Naive thymus-derived CD8-positive, alpha-beta T cell (primary cell): ENCODE data around the gene CNIH3. TPM values are rescaled to one million over a fixed set of nuclear protein-coding genes. Genes with fewer than 3 reads are reported as not detected.
A peak's percentile ranks its signal among the peaks of the same experiment; 100 is the strongest.
"Not testable (repeated sequence)": the region's sequence is repeated elsewhere in the genome, so short reads cannot be mapped to it uniquely, and the experiment has no call there.

Source experiments
- ATAC-seq, 2 donors: fragments of 150-1000 bp; cut with Tn5 transposase in 1 of 2; sonication (Bioruptor Pico), chemical (Tn5 transposase) in 1 of 2; 1 replicate in 1 of 2; 2 replicates in 1 of 2; pipeline ENCODE4 v1.10.0; 2021; ENCODE audit warnings: mild to moderate bottlenecking in 2 of 2, moderate library complexity in 2 of 2
- POLR2A ChIA-PET: fragments of 350-600 bp; sonication (Branson Sonifier 250); formaldehyde crosslinking; loops from one replicate; lab custom pipeline; 2021; ENCODE audit warnings: antibody characterized with exemption; lab: Charles Lee
- DNase-seq, 10 donors: peaks; one replicate each; pipeline versions ENCODE4 v3.0.0 to v3.0.0-alpha.2; 2020 to 2022
- H3K27ac Mint-ChIP-seq, 10 donors: one replicate each; pipeline ENCODE4 v1.8.0; 2020 to 2022; ENCODE audit warnings: mild to moderate bottlenecking in 10 of 10, mixed read lengths in 10 of 10, moderate library complexity in 4 of 10, inconsistent platforms in 1 of 10
- H3K27me3 Mint-ChIP-seq, 5 donors: one replicate each; pipeline ENCODE4 v1.8.0; 2021 to 2022; ENCODE audit warnings: mixed read lengths in 5 of 5
- H3K36me3 Mint-ChIP-seq, 3 donors: one replicate each; pipeline ENCODE4 v1.8.0; 2020 to 2022; ENCODE audit warnings: mixed read lengths in 3 of 3, mild to moderate bottlenecking in 2 of 3, inconsistent platforms in 1 of 3
- H3K4me1 Mint-ChIP-seq, 4 donors: one replicate each; pipeline ENCODE4 v1.8.0; 2021 to 2022; ENCODE audit warnings: mixed read lengths in 4 of 4
- H3K4me3 Mint-ChIP-seq, 10 donors: one replicate each; pipeline ENCODE4 v1.8.0; 2020 to 2022; ENCODE audit warnings: mild to moderate bottlenecking in 10 of 10, mixed read lengths in 10 of 10, moderate library complexity in 6 of 10, inconsistent platforms in 1 of 10
- H3K9me3 Mint-ChIP-seq, 9 donors: one replicate each; pipeline ENCODE4 v1.8.0; 2020 to 2022; ENCODE audit warnings: mixed read lengths in 9 of 9, mild to moderate bottlenecking in 3 of 9, inconsistent platforms in 1 of 9, moderate library complexity in 1 of 9
- polyA plus RNA-seq, 3 donors: library from polyadenylated mRNA; unstranded; fragments of 300-500 nt; fragmentation: Illumina TruSeq; gene quantifications; one replicate each; pipeline ENCODE4 v1.2.3, GENCODE V29; 2021
- total RNA-seq, 8 experiments: library from RNA in 2 of 8; stranded (reverse) in 2 of 8; gene quantifications; one replicate each; pipeline ENCODE4 v1.2.3 and lab custom pipeline; 2021 to 2026

The CNIH3 gene
- total and polyA plus RNA-seq, 5 experiments from 2014 or later: 0.98 to 3.6 (median 1.5) TPM

DNA sequence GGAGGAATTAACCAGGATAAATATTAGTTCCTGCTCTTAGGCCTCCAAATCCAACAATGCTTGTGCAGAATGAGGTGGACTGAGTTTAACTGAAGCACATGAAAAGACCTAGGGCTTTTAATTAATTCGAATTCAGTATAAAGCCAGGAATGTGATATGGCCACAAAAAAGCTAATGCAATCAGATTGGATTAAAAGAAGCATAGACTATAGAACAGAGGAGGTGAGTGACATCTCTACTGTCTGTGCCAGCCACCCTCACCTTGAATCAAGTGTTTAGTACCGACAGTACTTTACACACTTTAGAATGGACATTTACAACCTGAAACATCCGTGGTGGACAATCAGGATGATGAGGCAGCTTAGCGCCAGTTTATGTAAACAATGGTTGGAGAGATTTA lies 62.1 kb downstream of the CNIH3 start:
- H3K4me1 Mint-ChIP-seq: peaks cover 0 to 3% (median 0%) of the 10 kb centered on the region in 4 donors
- H3K36me3 Mint-ChIP-seq: no peaks in the 10 kb centered on the region
- ATAC-seq (no peak), DNase-seq (no peak)
- no peaks in the 10 kb centered on the region for H3K9me3 Mint-ChIP-seq
- peaks cover 0 to 2% (median 0%) of the 10 kb centered on the region in 5 donors for H3K27me3 Mint-ChIP-seq
- H3K27ac Mint-ChIP-seq: no peak overlapping the region
- POLR2A ChIA-PET: no interaction called here
- no peak overlapping the region for H3K4me3 Mint-ChIP-seq

DNA sequence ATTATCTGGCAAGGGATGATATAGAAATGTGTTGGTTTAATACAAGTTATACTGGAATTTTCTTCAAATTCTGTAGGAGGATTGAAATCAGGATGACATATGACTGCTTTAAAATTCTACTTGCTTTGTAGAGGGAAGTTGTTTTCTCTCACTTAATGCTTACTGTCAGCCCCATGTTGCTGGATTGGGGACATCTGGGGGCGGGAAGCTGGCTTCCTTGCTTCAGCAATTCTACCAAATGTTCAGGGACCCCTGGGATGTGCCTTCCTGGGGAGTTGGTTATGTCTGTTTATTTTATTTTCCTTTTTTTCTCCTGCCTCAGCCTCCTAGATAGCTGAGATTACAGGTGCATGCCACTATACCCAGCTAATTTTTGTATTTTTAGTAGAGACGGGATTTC lies 63.5 kb downstream of the CNIH3 start:
- Mint-ChIP-seq H3K36me3 (no peaks in the 10 kb centered on the region), H3K4me3 (no peak overlapping the region), H3K9me3 (no peaks in the 10 kb centered on the region), H3K4me1 (no peaks in the 10 kb centered on the region), H3K27me3 (peaks cover 0 to 2% (median 0%) of the 10 kb centered on the region in 5 donors), H3K27ac (no peak overlapping the region)
- DNase-seq (no peak), ATAC-seq (no peak)
- POLR2A ChIA-PET: no interaction called here

- no peak overlapping the region for H3K4me3 Mint-ChIP-seq
- no peaks in the 10 kb centered on the region for H3K9me3 Mint-ChIP-seq
- H3K27me3 Mint-ChIP-seq: peaks cover 0 to 2% (median 0%) of the 10 kb centered on the region in 5 donors
- ATAC-seq (no peak), DNase-seq (no peak)
- H3K4me1 Mint-ChIP-seq: no peaks in the 10 kb centered on the region
- H3K27ac Mint-ChIP-seq: no peak overlapping the region
- peaks cover 0 to 2% (median 0%) of the 10 kb centered on the region in 3 donors for H3K36me3 Mint-ChIP-seq
- POLR2A ChIA-PET: no interaction called here
These were observed 65.7 kb downstream of the CNIH3 start for GRCh38 chr1:224681816-224682215.

DNA sequence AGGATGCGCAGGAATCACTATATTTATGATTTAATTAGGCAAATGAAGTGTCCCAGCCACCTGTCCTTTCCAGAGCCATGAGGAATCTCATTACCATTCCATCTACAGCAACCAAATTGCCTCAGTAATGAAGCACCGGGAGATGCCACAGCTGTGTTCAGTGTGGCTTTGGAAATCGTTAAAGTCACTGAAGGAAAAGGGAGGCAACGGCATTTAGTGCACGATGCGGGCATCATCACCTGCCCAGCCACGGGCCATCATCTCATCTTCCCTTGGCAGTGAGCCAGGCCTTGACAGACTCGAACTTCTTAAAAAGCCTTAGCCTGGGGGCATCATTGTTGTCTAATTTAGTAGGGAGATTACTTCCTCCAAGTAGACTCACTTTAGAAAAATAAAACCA lies 67.8 kb downstream of the CNIH3 start:
- H3K27ac Mint-ChIP-seq: no peak overlapping the region
- H3K36me3 Mint-ChIP-seq: peaks cover 0 to 2% (median 0%) of the 10 kb centered on the region in 3 donors
- peaks cover 0 to 2% (median 0%) of the 10 kb centered on the region in 5 donors for H3K27me3 Mint-ChIP-seq
- no peak for DNase-seq
- H3K4me1 Mint-ChIP-seq: no peaks in the 10 kb centered on the region
- no peak for ATAC-seq
- POLR2A ChIA-PET: no interaction called here
- H3K4me3 Mint-ChIP-seq: no peak overlapping the region
- H3K9me3 Mint-ChIP-seq: no peaks in the 10 kb centered on the region

GRCh38 chr1:224684979-224685425 lies 68.9 kb downstream of the CNIH3 start:
- H3K4me1 Mint-ChIP-seq: no peaks in the 10 kb centered on the region
- H3K27ac Mint-ChIP-seq: no peak overlapping the region
- no peak for ATAC-seq
- no peak overlapping the region for H3K4me3 Mint-ChIP-seq
- no peak for DNase-seq
- no peaks in the 10 kb centered on the region for H3K9me3 Mint-ChIP-seq
- peaks cover 0 to 2% (median 0%) of the 10 kb centered on the region in 5 donors for H3K27me3 Mint-ChIP-seq
- POLR2A ChIA-PET: no interaction called here
- H3K36me3 Mint-ChIP-seq: peaks cover 0 to 2% (median 0%) of the 10 kb centered on the region in 3 donors

- H3K27ac Mint-ChIP-seq, H3K27me3 Mint-ChIP-seq, H3K36me3 Mint-ChIP-seq, ATAC-seq, DNase-seq, H3K9me3 Mint-ChIP-seq, H3K4me3 Mint-ChIP-seq, POLR2A ChIA-PET, H3K4me1 Mint-ChIP-seq: not testable (repeated sequence)
These were observed 70.0 kb downstream of the CNIH3 start for GRCh38 chr1:224686140-224686539.

- Mint-ChIP-seq H3K27ac (peak overlapping the region in 1 of 10 donors; percentile 78), H3K4me3 (no peak overlapping the region), H3K4me1 (no peaks in the 10 kb centered on the region), H3K27me3 (peaks cover 0 to 2% (median 0%) of the 10 kb centered on the region in 5 donors), H3K9me3 (no peaks in the 10 kb centered on the region), H3K36me3 (peaks cover 0 to 2% (median 0%) of the 10 kb centered on the region in 3 donors)
- DNase-seq: no peak
- no peak for ATAC-seq
- POLR2A ChIA-PET: no interaction called here
These were observed 71.3 kb downstream of the CNIH3 start for GRCh38 chr1:224687465-224687864.

GRCh38 chr1:224689374-224689773 lies 73.3 kb downstream of the CNIH3 start:
- H3K4me1 Mint-ChIP-seq: no peaks in the 10 kb centered on the region
- H3K9me3 Mint-ChIP-seq: no peaks in the 10 kb centered on the region
- ATAC-seq: no peak
- H3K27me3 Mint-ChIP-seq: peaks cover 0 to 6% (median 0%) of the 10 kb centered on the region in 5 donors
- POLR2A ChIA-PET: no interaction called here
- H3K27ac Mint-ChIP-seq: no peak overlapping the region
- no peak for DNase-seq
- no peak overlapping the region for H3K4me3 Mint-ChIP-seq
- peaks cover 0 to 2% (median 0%) of the 10 kb centered on the region in 3 donors for H3K36me3 Mint-ChIP-seq

DNA sequence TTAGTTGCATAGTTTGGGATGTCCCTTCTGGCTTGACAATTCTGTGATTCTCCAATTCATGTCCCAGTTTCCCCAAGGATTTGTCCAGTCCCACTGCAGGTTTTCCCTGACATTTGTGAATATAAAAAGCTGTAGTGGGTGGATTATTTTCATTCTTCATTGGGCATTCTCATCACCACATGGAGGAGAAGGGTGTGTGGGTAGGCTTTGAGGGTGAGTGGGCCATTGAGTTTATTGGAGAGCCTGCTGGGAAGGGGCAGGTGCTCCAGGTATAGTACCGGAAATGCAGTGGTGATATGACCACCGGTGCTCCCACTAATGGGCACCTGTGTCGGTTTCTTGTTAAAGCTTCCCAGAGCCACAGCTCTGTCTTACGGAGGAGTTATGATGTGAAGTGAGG lies 74.5 kb downstream of the CNIH3 start:
- Mint-ChIP-seq H3K27me3 (peaks cover 0 to 6% (median 0%) of the 10 kb centered on the region in 5 donors), H3K4me3 (no peak overlapping the region), H3K36me3 (peaks cover 0 to 2% (median 0%) of the 10 kb centered on the region in 3 donors), H3K9me3 (no peaks in the 10 kb centered on the region), H3K4me1 (no peaks in the 10 kb centered on the region), H3K27ac (no peak overlapping the region)
- ATAC-seq (no peak), DNase-seq (no peak)
- POLR2A ChIA-PET: no interaction called here

GRCh38 chr1:224691148-224691925 lies 75.2 kb downstream of the CNIH3 start:
- H3K9me3 Mint-ChIP-seq: no peaks in the 10 kb centered on the region
- H3K27me3 Mint-ChIP-seq: peaks cover 0 to 6% (median 0%) of the 10 kb centered on the region in 5 donors
- H3K36me3 Mint-ChIP-seq: no peaks in the 10 kb centered on the region
- no peak overlapping the region for H3K4me3 Mint-ChIP-seq
- ATAC-seq: no peak
- POLR2A ChIA-PET: no interaction called here
- H3K27ac Mint-ChIP-seq: no peak overlapping the region
- no peak for DNase-seq
- no peaks in the 10 kb centered on the region for H3K4me1 Mint-ChIP-seq

- no peaks in the 10 kb centered on the region for H3K36me3 Mint-ChIP-seq
- POLR2A ChIA-PET: no interaction called here
- peaks cover 0 to 4% (median 0%) of the 10 kb centered on the region in 5 donors for H3K27me3 Mint-ChIP-seq
- no peak for ATAC-seq
- H3K4me3 Mint-ChIP-seq: no peak overlapping the region
- H3K4me1 Mint-ChIP-seq: no peaks in the 10 kb centered on the region
- H3K9me3 Mint-ChIP-seq: no peaks in the 10 kb centered on the region
- no peak for DNase-seq
- H3K27ac Mint-ChIP-seq: no peak overlapping the region
These were observed 78.9 kb downstream of the CNIH3 start for GRCh38 chr1:224694969-224695368.

- H3K9me3 Mint-ChIP-seq: no peaks in the 10 kb centered on the region
- no peak for DNase-seq
- peaks cover 0 to 4% (median 0%) of the 10 kb centered on the region in 5 donors for H3K27me3 Mint-ChIP-seq
- POLR2A ChIA-PET: no interaction called here
- ATAC-seq: no peak
- H3K27ac Mint-ChIP-seq: no peak overlapping the region
- no peak overlapping the region for H3K4me3 Mint-ChIP-seq
- H3K36me3 Mint-ChIP-seq: no peaks in the 10 kb centered on the region
- no peaks in the 10 kb centered on the region for H3K4me1 Mint-ChIP-seq
These were observed 79.9 kb downstream of the CNIH3 start for GRCh38 chr1:224696021-224696420.

DNA sequence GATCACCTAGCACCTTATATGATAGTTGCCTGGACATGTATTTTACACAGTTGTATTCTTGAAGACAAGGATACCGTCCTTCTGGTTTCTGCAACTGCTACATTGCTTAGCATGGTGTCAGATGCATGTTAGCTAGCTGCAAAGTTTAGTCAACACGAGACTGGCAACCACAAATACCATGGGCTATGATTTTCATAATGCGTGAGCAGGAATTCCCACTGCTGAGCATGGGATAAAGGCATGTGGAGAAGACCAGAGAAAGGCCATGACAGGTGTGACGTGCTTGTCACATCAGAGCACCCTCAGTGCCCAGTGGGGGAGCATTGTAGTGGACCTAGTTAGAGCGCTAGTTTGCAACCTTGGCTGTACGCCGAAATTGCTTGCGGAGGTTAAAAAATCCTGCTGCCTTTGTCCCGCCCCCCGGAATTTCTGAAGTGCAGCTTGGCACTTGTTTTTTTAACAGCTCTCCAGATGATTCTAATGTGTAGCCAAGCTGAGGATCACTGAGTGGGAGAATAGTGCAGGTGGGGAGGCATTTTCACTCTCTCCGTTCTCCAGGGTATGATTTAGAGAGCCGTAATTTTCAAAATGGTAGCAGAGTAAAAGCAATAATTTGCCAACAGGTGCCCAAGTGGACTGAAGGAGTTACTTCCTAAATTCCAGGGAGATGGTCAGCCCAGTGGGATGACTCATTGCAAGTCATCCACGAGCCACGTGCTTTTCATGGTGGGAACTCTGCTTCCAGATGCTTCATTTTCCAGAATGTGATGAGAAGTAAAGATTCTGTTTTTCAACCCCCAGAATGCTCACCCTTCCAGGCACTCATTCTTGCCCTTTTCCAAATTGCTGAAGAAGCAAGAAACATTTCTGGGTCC lies 81.0 kb downstream of the CNIH3 start:
- Mint-ChIP-seq H3K4me1 (no peaks in the 10 kb centered on the region), H3K4me3 (no peak overlapping the region), H3K36me3 (no peaks in the 10 kb centered on the region), H3K27me3 (peaks cover 0 to 4% (median 0%) of the 10 kb centered on the region in 5 donors), H3K9me3 (peaks cover 0 to 3% (median 0%) of the 10 kb centered on the region in 9 donors), H3K27ac (no peak overlapping the region)
- POLR2A ChIA-PET: no interaction called here
- ATAC-seq (no peak), DNase-seq (no peak)
